Measurements from ENCODE around the gene DUS4L. TPM values are rescaled to one million over a fixed set of nuclear protein-coding genes. Genes with fewer than 3 reads are reported as not detected.

The DUS4L gene
- total and polyA plus RNA-seq, 3 experiments from 2014 or later, result 6.6 to 11.6 (median 11.6) TPM

DNA sequence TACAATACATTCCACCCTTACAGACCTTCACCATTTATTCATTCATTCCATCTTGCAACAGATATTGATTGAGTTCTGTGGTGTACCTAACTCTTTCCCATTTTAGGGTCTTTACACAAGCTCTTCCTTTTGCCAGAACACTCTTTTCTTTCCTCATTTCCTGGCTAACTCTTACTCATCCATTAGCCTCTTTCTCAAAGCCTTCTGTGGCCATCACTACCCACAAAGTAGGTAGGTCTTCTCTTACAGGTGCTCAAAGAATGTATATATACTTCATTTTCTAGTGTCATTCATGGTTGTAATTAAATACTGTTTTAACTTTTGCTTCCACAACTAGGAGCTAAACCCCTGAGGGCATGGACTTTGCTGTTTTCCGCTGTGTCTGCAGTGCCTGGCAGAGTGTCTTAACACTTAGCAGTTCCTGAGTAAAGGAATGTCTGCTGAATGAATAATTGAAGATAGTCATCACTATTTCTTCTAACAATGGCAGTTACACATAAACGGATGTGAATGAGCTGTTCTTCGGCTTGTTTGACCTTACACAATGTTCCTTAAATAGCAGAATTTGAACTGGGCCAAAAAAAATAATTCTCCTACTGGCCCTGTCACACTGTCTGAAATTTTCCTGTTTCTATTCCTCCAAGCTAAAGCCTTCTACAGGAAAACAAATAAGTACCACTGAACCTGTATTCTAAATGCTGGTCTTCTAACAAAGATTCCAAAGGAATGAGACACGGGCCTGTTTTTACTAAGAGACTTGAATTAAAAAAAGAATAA is 31.4 kb downstream of the DUS4L start:
- no peaks in the 10 kb centered on the region for H3K9me3 ChIP-seq (ENCODE audit: low read length)
- peaks cover 0 to 32% (median 8%) of the 10 kb centered on the region in 3 donors for H3K36me3 Mint-ChIP-seq
- CTCF ChIA-PET, result no interaction called here
- peak overlapping the region in 1 of 8 donors; percentile 27 for H3K27ac Mint-ChIP-seq
- no peaks in the 10 kb centered on the region for H3K4me1 ChIP-seq (ENCODE audit: insufficient read depth, low read length)
- DNase-seq, result no peak
- H3K4me1 Mint-ChIP-seq, result no peaks in the 10 kb centered on the region
- POLR2A ChIA-PET, result no interaction called here
- H3K27ac ChIP-seq (ENCODE audit: low read depth, low read length), result no peak overlapping the region
- no peaks in the 10 kb centered on the region for H3K27me3 Mint-ChIP-seq
- no peaks in the 10 kb centered on the region for H3K27me3 ChIP-seq (ENCODE audit: insufficient read depth, low read length, poor library complexity, severe bottlenecking)
- no peak overlapping the region for H3K4me3 ChIP-seq (ENCODE audit: low read length)
- peaks cover 8% of the 10 kb centered on the region for H3K36me3 ChIP-seq (ENCODE audit: insufficient read depth, low read length)
- H3K9me3 Mint-ChIP-seq, result no peaks in the 10 kb centered on the region
- no peak overlapping the region for H3K4me3 Mint-ChIP-seq

GRCh38 chr7:107596881-107597581 is 33.3 kb downstream of the DUS4L start:
- H3K4me3 ChIP-seq (ENCODE audit: low read length), result no peak overlapping the region
- Mint-ChIP-seq H3K9me3 (no peaks in the 10 kb centered on the region), H3K27ac (no peak overlapping the region), H3K4me3 (peak overlapping the region in 1 of 7 donors; percentile 34), H3K27me3 (no peaks in the 10 kb centered on the region), H3K4me1 (no peaks in the 10 kb centered on the region), H3K36me3 (peaks cover 0 to 50% (median 13%) of the 10 kb centered on the region in 3 donors)
- H3K27ac ChIP-seq (ENCODE audit: low read depth, low read length), result no peak overlapping the region
- no peaks in the 10 kb centered on the region for H3K27me3 ChIP-seq (ENCODE audit: insufficient read depth, low read length, poor library complexity, severe bottlenecking)
- ChIA-PET POLR2A (interaction anchor here (0.6 kb wide), 1 partner anchor 9 kb away, joined by 5 read pairs; no protein-coding TSS in a partner anchor), CTCF (no interaction called here)
- H3K9me3 ChIP-seq (ENCODE audit: low read length), result no peaks in the 10 kb centered on the region
- no peak for DNase-seq
- peaks cover 8% of the 10 kb centered on the region for H3K36me3 ChIP-seq (ENCODE audit: insufficient read depth, low read length)
- H3K4me1 ChIP-seq (ENCODE audit: insufficient read depth, low read length), result no peaks in the 10 kb centered on the region

- H3K36me3 Mint-ChIP-seq, result peaks cover 0 to 54% (median 13%) of the 10 kb centered on the region in 3 donors
- H3K9me3 Mint-ChIP-seq, result no peaks in the 10 kb centered on the region
- H3K9me3 ChIP-seq (ENCODE audit: low read length), result no peaks in the 10 kb centered on the region
- no peak overlapping the region for H3K4me3 Mint-ChIP-seq
- ChIA-PET POLR2A (interaction anchor here (0.6 kb wide), 1 partner anchor 10 kb away, joined by 5 read pairs; no protein-coding TSS in a partner anchor), CTCF (no interaction called here)
- no peak overlapping the region for H3K27ac ChIP-seq (ENCODE audit: low read depth, low read length)
- H3K27me3 ChIP-seq (ENCODE audit: insufficient read depth, low read length, poor library complexity, severe bottlenecking), result no peaks in the 10 kb centered on the region
- no peak for DNase-seq
- no peak overlapping the region for H3K4me3 ChIP-seq (ENCODE audit: low read length)
- no peaks in the 10 kb centered on the region for H3K27me3 Mint-ChIP-seq
- H3K4me1 ChIP-seq (ENCODE audit: insufficient read depth, low read length), result no peaks in the 10 kb centered on the region
- peaks cover 8% of the 10 kb centered on the region for H3K36me3 ChIP-seq (ENCODE audit: insufficient read depth, low read length)
- H3K27ac Mint-ChIP-seq, result no peak overlapping the region
- H3K4me1 Mint-ChIP-seq, result no peaks in the 10 kb centered on the region
Observed at GRCh38 chr7:107597582-107597916, 33.8 kb downstream of the DUS4L start.

- ChIA-PET POLR2A (no interaction called here), CTCF (no interaction called here)
- Mint-ChIP-seq H3K4me3 (no peak overlapping the region), H3K4me1 (no peaks in the 10 kb centered on the region), H3K9me3 (no peaks in the 10 kb centered on the region), H3K27me3 (no peaks in the 10 kb centered on the region), H3K36me3 (peaks cover 0 to 56% (median 13%) of the 10 kb centered on the region in 3 donors), H3K27ac (no peak overlapping the region)
- H3K27me3 ChIP-seq (ENCODE audit: insufficient read depth, low read length, poor library complexity, severe bottlenecking), result no peaks in the 10 kb centered on the region
- H3K4me3 ChIP-seq (ENCODE audit: low read length), result no peak overlapping the region
- H3K9me3 ChIP-seq (ENCODE audit: low read length), result no peaks in the 10 kb centered on the region
- no peak overlapping the region for H3K27ac ChIP-seq (ENCODE audit: low read depth, low read length)
- H3K36me3 ChIP-seq (ENCODE audit: insufficient read depth, low read length), result peaks cover 8% of the 10 kb centered on the region
- DNase-seq, result no peak
- H3K4me1 ChIP-seq (ENCODE audit: insufficient read depth, low read length), result no peaks in the 10 kb centered on the region
Observed at GRCh38 chr7:107597953-107598352, 34.2 kb downstream of the DUS4L start.

DNA sequence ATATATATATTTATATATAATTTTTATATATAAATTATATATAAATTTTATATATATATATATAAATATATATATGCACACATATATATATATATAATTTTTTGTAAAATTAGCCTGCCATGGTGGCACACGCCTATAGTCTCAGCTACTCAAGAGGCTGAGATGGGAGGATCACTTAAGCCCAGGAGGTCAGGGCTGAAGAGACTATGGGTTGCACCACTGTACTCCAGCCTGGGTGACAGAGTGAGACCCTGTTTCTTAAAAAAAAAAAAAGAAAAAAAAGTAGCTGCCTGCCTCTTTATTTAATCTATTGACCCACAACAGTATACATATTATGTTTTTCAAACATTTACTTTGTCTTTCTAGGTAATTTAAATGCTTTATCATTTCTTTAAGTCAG is 35.5 kb downstream of the DUS4L start:
- ChIA-PET POLR2A (no interaction called here), CTCF (no interaction called here)

GRCh38 chr7:107600816-107601215 is 37.0 kb downstream of the DUS4L start:
- DNase-seq, result no peak
- Mint-ChIP-seq H3K27ac (no peak overlapping the region), H3K9me3 (no peaks in the 10 kb centered on the region), H3K27me3 (no peaks in the 10 kb centered on the region), H3K4me3 (no peak overlapping the region), H3K36me3 (peaks cover 0 to 45% (median 11%) of the 10 kb centered on the region in 3 donors), H3K4me1 (no peaks in the 10 kb centered on the region)
- ChIA-PET CTCF (no interaction called here), POLR2A (no interaction called here)
- Histone ChIP-seq H3K4me3 (ENCODE audit: low read length) (no peak overlapping the region), H3K4me1 (ENCODE audit: insufficient read depth, low read length) (no peaks in the 10 kb centered on the region), H3K27ac (ENCODE audit: low read depth, low read length) (no peak overlapping the region), H3K36me3 (ENCODE audit: insufficient read depth, low read length) (no peaks in the 10 kb centered on the region), H3K27me3 (ENCODE audit: insufficient read depth, low read length, poor library complexity, severe bottlenecking) (no peaks in the 10 kb centered on the region), H3K9me3 (ENCODE audit: low read length) (no peaks in the 10 kb centered on the region)

More for the DNA sequence above, 35.5 kb downstream of the DUS4L start:
- DNase-seq, result no peak
- H3K36me3 Mint-ChIP-seq, result peaks cover 0 to 53% (median 13%) of the 10 kb centered on the region in 3 donors
- Histone ChIP-seq H3K36me3 (ENCODE audit: insufficient read depth, low read length) (peaks cover 8% of the 10 kb centered on the region), H3K27ac (ENCODE audit: low read depth, low read length) (no peak overlapping the region), H3K27me3 (ENCODE audit: insufficient read depth, low read length, poor library complexity, severe bottlenecking) (no peaks in the 10 kb centered on the region), H3K9me3 (ENCODE audit: low read length) (no peaks in the 10 kb centered on the region), H3K4me3 (ENCODE audit: low read length) (no peak overlapping the region), H3K4me1 (ENCODE audit: insufficient read depth, low read length) (no peaks in the 10 kb centered on the region)
- H3K27me3 Mint-ChIP-seq, result no peaks in the 10 kb centered on the region
- H3K4me1 Mint-ChIP-seq, result no peaks in the 10 kb centered on the region
- H3K4me3 Mint-ChIP-seq, result no peak overlapping the region
- H3K9me3 Mint-ChIP-seq, result no peaks in the 10 kb centered on the region
- no peak overlapping the region for H3K27ac Mint-ChIP-seq

- Histone ChIP-seq H3K4me1 (ENCODE audit: insufficient read depth, low read length) (no peaks in the 10 kb centered on the region), H3K27me3 (ENCODE audit: insufficient read depth, low read length, poor library complexity, severe bottlenecking) (no peaks in the 10 kb centered on the region), H3K4me3 (ENCODE audit: low read length) (no peak overlapping the region), H3K36me3 (ENCODE audit: insufficient read depth, low read length) (no peaks in the 10 kb centered on the region), H3K9me3 (ENCODE audit: low read length) (no peaks in the 10 kb centered on the region), H3K27ac (ENCODE audit: low read depth, low read length) (no peak overlapping the region)
- Mint-ChIP-seq H3K4me1 (no peaks in the 10 kb centered on the region), H3K4me3 (no peak overlapping the region), H3K27ac (no peak overlapping the region), H3K27me3 (no peaks in the 10 kb centered on the region), H3K36me3 (peaks cover 10 to 42% (median 18%) of the 10 kb centered on the region in 3 donors), H3K9me3 (no peaks in the 10 kb centered on the region)
- no peak for DNase-seq
- ChIA-PET CTCF (interaction anchor here (1.1 kb wide), 1 partner anchor 11 kb away, joined by 3 read pairs; no protein-coding TSS in a partner anchor), POLR2A (no interaction called here)
Observed at GRCh38 chr7:107605218-107605815, 41.5 kb downstream of the DUS4L start.

GRCh38 chr7:107606303-107606702 is 42.5 kb downstream of the DUS4L start:
- Histone ChIP-seq H3K27ac (ENCODE audit: low read depth, low read length) (no peak overlapping the region), H3K9me3 (ENCODE audit: low read length) (no peaks in the 10 kb centered on the region), H3K27me3 (ENCODE audit: insufficient read depth, low read length, poor library complexity, severe bottlenecking) (no peaks in the 10 kb centered on the region), H3K4me3 (ENCODE audit: low read length) (no peak overlapping the region), H3K36me3 (ENCODE audit: insufficient read depth, low read length) (no peaks in the 10 kb centered on the region), H3K4me1 (ENCODE audit: insufficient read depth, low read length) (no peaks in the 10 kb centered on the region)
- Mint-ChIP-seq H3K27me3 (no peaks in the 10 kb centered on the region), H3K4me1 (no peaks in the 10 kb centered on the region), H3K4me3 (no peak overlapping the region), H3K36me3 (peaks cover 10 to 32% (median 17%) of the 10 kb centered on the region in 3 donors), H3K9me3 (no peaks in the 10 kb centered on the region), H3K27ac (peak overlapping the region in 1 of 8 donors; percentile 9)
- no peak for DNase-seq
- ChIA-PET POLR2A (no interaction called here), CTCF (interaction anchor here (1.1 kb wide), 1 partner anchor 10 kb away, joined by 3 read pairs; no protein-coding TSS in a partner anchor)
